Loucy (cell line): ENCODE measurements around the gene CCDC177.

ENCODE experiments used
- H2AFZ ChIP-seq: fragments of 200-600 bp; sonication (generic); 2 replicates; pipeline ENCODE4 v1.6.0; 2016; ENCODE audit warnings: antibody characterized with exemption, mild to moderate bottlenecking, low read length, moderate library complexity
- H3F3A ChIP-seq: fragments of 200-600 bp; 2 replicates; pipeline ENCODE4 v1.6.0; 2016; ENCODE audit warnings: antibody characterized with exemption, low read depth, mild to moderate bottlenecking
- H3K27me3 ChIP-seq: fragments of 200-600 bp; sonication (generic); 2 replicates; pipeline ENCODE4 v1.6.1; 2014; ENCODE audit warnings: low read length, mild to moderate bottlenecking; ENCODE audit not compliant: insufficient read depth, poor library complexity, severe bottlenecking
- H3K36me3 ChIP-seq: fragments of 200-600 bp; sonication (generic); 2 replicates; pipeline ENCODE4 v1.6.1; 2016; ENCODE audit warnings: low read length; ENCODE audit not compliant: insufficient read depth
- H3K4me1 ChIP-seq: fragments of 200-600 bp; sonication (generic); 2 replicates; pipeline ENCODE4 v1.5.1; 2014; ENCODE audit warnings: low read length, mild to moderate bottlenecking; ENCODE audit not compliant: insufficient read depth, poor library complexity, severe bottlenecking
- H3K4me2 ChIP-seq: fragments of 200-600 bp; sonication (generic); 2 replicates; pipeline ENCODE4 v1.6.0; 2014; ENCODE audit warnings: antibody characterized with exemption, low read length, low read depth, mild to moderate bottlenecking; ENCODE audit not compliant: poor library complexity, severe bottlenecking
- H3K4me3 ChIP-seq: fragments of 200-600 bp; sonication (generic); 2 replicates; pipeline ENCODE4 v1.5.1; 2014; ENCODE audit warnings: low read length, mild to moderate bottlenecking, mixed read lengths; ENCODE audit not compliant: poor library complexity, severe bottlenecking
- H3K79me2 ChIP-seq: fragments of 200-600 bp; sonication (generic); 2 replicates; pipeline ENCODE4 v1.6.1; 2014; ENCODE audit warnings: low read length; ENCODE audit not compliant: insufficient read depth
- H3K9ac ChIP-seq: fragments of 200-600 bp; sonication (generic); 2 replicates; pipeline ENCODE4 v1.6.0; 2014; ENCODE audit warnings: mild to moderate bottlenecking, low read depth, low read length, moderate library complexity; ENCODE audit not compliant: poor library complexity, severe bottlenecking
- H3K9me2 ChIP-seq: fragments of 200-600 bp; sonication (generic); replicated peaks from 2 replicates; pipeline ENCODE4 v1.6.1; 2016; ENCODE audit warnings: low read depth, low read length, mixed read lengths
- H3K9me3 ChIP-seq: fragments of 200-600 bp; sonication (generic); 2 replicates; pipeline ENCODE4 v1.6.1; 2014; ENCODE audit warnings: mild to moderate bottlenecking, antibody characterized with exemption, low read length, low read depth; ENCODE audit not compliant: insufficient read depth
- H4K20me1 ChIP-seq: fragments of 200-600 bp; sonication (generic); 2 replicates; pipeline ENCODE4 v1.6.0; 2014; ENCODE audit warnings: antibody characterized with exemption, low read length, mild to moderate bottlenecking; ENCODE audit not compliant: insufficient read depth, poor library complexity, severe bottlenecking
- EZH2phosphoT487 ChIP-seq: fragments of 200-600 bp; IDR thresholded peaks from 2 replicates; pipeline ENCODE4 v1.6.1; 2018; ENCODE audit warnings: antibody characterized with exemption, mild to moderate bottlenecking, moderate library complexity, borderline replicate concordance
- TF ChIP-seq, protein P1 (sequence below): fragments of 200-600 bp; sonication (generic); conservative IDR thresholded peaks from 2 replicates; pipeline ENCODE4 v1.5.1; 2014; ENCODE audit warnings: mild to moderate bottlenecking, antibody characterized with exemption, low read length

The CCDC177 gene

DNA sequence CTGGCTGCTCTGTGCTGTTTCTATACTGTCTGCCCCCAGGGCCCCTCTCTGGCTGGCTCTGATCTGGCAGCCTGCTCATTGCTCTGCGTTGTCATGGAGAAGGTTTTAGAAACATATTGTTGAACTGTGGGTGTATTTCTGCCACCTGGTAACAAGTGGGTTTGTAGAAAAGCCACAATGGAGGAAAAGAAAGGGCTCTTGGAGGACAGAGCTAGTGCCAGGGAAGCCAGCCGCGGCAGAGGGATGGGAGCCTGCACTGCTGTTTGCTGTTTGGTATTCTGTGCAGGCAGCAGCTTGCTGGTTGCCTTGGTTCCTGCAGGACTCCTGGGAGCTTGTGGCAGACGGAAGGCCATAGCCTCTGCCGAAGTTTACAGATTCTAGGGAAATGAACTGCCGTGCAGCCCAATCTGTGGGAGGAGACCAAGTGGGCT is 15.1 kb downstream of the CCDC177 start:
- Histone ChIP-seq H3F3A (no peaks in the 10 kb centered on the region), H4K20me1 (no peaks in the 10 kb centered on the region), H3K9me3 (no peaks in the 10 kb centered on the region), H2AFZ (no peak overlapping the region), H3K79me2 (no peaks in the 10 kb centered on the region), H3K4me2 (no peak overlapping the region), H3K9ac (no peak overlapping the region), H3K4me3 (no peak overlapping the region), H3K4me1 (no peaks in the 10 kb centered on the region), H3K36me3 (no peaks in the 10 kb centered on the region), H3K27me3 (no peaks in the 10 kb centered on the region), H3K9me2 (no peaks in the 10 kb centered on the region)
- TF ChIP-seq EZH2phosphoT487: no peak
- TF ChIP-seq, protein P1, sequence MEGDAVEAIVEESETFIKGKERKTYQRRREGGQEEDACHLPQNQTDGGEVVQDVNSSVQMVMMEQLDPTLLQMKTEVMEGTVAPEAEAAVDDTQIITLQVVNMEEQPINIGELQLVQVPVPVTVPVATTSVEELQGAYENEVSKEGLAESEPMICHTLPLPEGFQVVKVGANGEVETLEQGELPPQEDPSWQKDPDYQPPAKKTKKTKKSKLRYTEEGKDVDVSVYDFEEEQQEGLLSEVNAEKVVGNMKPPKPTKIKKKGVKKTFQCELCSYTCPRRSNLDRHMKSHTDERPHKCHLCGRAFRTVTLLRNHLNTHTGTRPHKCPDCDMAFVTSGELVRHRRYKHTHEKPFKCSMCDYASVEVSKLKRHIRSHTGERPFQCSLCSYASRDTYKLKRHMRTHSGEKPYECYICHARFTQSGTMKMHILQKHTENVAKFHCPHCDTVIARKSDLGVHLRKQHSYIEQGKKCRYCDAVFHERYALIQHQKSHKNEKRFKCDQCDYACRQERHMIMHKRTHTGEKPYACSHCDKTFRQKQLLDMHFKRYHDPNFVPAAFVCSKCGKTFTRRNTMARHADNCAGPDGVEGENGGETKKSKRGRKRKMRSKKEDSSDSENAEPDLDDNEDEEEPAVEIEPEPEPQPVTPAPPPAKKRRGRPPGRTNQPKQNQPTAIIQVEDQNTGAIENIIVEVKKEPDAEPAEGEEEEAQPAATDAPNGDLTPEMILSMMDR: no peak

DNA sequence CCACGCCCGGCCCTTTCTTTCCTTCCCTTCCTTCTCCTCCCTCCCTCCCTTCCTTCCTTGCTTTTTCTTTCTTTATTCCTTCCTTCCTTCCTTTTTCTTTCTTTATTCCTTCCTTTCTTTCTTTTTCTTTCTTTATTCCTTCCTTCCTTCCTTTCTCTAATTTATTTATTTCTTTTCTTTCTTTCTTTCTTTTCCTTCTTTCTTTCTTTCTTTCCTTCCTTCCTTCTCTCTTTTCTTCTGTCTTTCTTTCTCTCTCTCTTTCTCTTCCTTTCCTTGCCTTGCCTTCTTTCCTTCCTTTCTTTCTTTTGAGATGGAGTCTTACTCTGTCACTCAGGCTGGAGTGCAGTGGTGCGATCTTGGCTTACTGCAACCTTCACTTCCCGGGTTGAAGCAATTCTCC is 15.9 kb downstream of the CCDC177 start:
- TF ChIP-seq, protein P1: no peak
- TF ChIP-seq EZH2phosphoT487: no peak
- H3K9me3 ChIP-seq: no peaks in the 10 kb centered on the region
- no peak overlapping the region for H3K4me2 ChIP-seq
- no peaks in the 10 kb centered on the region for H3K9me2 ChIP-seq
- H3K79me2 ChIP-seq: no peaks in the 10 kb centered on the region
- no peak overlapping the region for H2AFZ ChIP-seq
- H3F3A ChIP-seq: no peaks in the 10 kb centered on the region
- H3K36me3 ChIP-seq: no peaks in the 10 kb centered on the region
- no peak overlapping the region for H3K9ac ChIP-seq
- H3K4me3 ChIP-seq: no peak overlapping the region
- no peaks in the 10 kb centered on the region for H3K4me1 ChIP-seq
- H3K27me3 ChIP-seq: no peaks in the 10 kb centered on the region
- H4K20me1 ChIP-seq: no peaks in the 10 kb centered on the region

DNA sequence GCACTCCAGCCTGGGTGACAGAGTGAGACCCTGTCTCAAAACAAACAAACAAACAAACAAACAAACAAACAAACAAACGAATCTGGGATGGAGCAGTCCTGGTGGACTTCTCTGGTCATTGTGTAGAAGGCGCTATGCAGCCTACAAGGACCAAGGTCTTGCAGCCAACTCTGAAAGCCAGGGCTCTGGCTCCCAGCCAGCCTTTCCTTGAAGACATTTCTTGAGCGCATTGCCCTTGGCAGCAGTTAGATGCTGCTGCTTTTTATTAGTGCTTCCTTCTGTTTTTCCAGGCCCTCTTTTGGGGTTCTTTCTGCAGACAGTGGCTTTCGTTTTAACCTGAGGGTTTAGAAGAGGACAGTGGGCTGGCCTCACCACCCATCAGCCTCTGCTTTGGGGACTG is 20.2 kb downstream of the CCDC177 start:
- Histone ChIP-seq H3K9me3 (no peaks in the 10 kb centered on the region), H3K27me3 (no peaks in the 10 kb centered on the region), H3K36me3 (no peaks in the 10 kb centered on the region), H3K9ac (no peak overlapping the region), H4K20me1 (no peaks in the 10 kb centered on the region), H2AFZ (no peak overlapping the region), H3F3A (no peaks in the 10 kb centered on the region), H3K4me2 (no peak overlapping the region), H3K79me2 (no peaks in the 10 kb centered on the region), H3K9me2 (no peaks in the 10 kb centered on the region), H3K4me1 (no peaks in the 10 kb centered on the region), H3K4me3 (no peak overlapping the region)
- TF ChIP-seq EZH2phosphoT487: no peak
- TF ChIP-seq, protein P1: no peak
